HG03571 (cell line): ENCODE data around the gene TSPAN15.

Experiments
- ATAC-seq: cut with Tn5 transposase; IDR thresholded peaks from one replicate; pipeline ENCODE4 v1.9.1; 2021; ENCODE audit not compliant: unreplicated experiment

The TSPAN15 gene

DNA sequence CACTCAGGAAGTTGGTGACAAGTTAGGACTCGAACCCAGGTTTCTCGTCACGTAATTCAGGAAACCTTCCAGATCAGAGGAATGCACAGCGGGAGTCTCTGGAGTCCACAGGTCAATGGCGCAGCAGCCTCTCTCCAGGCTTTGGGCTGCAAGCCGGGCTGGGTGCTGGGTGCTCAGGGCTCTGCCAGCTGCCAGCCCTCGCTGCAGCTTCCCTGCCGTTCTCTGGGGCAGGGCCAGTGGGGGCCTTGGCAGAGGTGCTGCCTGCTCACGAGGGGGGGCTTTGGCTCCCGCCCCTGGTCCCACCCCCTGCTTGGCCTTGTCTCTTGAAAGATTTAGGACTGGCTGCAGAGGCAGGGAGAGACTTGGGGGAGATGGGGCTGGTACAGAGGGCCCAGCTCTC, 34.6 kb upstream of the TSPAN15 start, which contains the start of gene TACR2:
TACR2 (minus strand) TSS at position 224 of the 400 bp plus-strand sequence. CDS start 595 bp downstream, outside the sequence.
- ATAC-seq, result no peak

DNA sequence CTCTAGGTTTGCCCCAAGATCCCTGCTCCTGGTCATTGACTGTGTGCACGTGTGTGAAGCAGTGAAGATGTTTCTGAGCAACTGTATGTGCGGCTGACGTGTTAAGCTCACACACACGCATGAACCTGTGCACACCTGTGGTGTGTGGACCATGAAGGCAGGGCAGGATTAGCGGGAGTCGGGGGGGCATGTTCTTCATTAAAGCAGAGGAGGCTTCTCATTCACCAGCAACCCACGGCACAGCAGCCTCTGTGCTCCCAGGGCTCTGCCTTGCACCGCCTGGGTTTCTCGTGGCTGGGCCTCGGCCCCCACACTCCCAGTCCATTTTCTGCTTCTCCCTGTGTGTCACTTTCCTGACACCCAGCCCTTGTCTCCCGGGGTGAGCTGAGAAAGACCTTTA, 33.7 kb upstream of the TSPAN15 start:
- no peak for ATAC-seq

DNA sequence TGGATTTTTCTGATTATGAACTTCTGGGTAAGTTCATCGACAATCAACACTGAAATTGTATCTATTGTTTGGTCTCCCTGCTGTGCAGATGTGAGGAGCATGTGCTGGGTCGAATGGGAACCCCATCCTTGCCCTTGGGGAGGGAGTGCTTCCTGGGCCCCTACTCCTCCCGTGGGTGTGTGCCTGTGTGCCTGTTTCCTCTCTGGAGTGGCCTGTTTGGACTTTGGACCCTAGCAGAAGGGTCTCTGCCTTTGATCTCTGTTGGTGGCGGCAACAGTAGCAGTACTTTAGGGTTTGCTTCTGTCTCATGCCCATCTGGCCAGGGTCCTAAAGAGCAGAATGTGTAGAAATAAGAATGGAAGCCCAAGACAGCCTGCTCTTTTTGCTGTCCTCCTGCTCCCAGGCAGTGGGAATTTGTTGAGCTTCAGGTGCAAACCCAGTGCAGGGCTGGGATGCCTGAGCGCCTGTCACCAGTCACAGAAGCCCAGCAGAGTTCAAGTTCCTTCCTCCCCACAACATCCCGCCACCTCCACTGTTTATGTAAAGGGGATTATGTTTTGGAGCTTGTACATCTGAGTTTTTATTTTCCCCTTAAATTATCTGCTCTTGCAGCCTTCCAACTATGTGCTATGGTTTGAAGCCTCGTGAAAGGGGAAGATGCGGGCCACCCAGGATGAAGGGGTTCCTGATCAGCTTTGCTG, 33.1 kb upstream of the TSPAN15 start:
- no peak for ATAC-seq

DNA sequence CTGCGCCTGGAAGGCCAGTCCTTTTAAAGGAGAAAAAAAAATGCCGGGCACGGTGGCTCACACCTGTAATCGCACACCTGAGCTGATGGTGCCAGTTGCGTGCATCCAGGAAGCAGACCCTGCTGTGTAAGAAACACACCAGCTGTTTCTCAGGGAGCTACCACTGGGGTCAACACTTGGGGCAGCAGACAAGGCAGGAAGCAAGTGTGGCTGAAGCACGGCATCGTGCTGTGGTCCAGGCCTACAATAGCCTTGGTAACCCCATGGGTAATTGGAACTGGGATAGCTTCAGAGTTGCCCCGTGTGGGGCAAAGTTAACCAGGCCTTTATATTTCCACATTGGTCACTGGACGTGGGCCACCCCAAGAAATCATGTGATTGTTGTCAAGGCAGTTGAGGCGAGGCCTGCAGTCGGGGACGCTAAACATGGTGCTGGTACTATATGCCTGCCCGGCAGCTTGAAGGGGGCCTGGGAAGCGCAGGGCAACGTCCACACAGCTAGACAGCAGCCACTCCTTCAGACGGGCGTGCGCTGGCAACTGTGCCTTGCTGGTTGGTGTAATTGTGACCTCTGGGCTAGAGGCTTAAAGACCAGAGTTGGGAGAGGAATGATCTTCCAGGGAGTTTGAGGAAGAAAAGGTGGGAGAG, 32.0 kb upstream of the TSPAN15 start:
- no peak for ATAC-seq

DNA sequence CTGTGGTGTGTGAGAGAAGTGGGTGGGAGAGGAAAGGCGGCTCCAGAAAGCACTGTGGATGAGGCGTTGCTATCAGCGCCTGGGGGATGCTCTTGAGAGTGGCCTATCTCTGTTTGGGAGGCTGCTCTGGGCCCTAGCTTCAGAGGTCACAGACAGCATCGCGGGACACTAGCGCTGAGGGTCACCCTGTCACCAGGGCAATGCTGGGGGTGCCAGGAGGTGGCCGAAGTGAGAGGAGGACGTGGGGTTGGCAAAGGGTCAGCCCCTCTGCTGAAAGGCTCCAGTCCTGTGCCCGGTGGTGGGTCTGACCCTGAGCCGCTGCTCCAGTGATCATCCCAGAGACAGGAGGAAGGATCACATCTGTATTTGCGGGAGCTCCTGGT, 31.5 kb upstream of the TSPAN15 start:
- ATAC-seq, result no peak

DNA sequence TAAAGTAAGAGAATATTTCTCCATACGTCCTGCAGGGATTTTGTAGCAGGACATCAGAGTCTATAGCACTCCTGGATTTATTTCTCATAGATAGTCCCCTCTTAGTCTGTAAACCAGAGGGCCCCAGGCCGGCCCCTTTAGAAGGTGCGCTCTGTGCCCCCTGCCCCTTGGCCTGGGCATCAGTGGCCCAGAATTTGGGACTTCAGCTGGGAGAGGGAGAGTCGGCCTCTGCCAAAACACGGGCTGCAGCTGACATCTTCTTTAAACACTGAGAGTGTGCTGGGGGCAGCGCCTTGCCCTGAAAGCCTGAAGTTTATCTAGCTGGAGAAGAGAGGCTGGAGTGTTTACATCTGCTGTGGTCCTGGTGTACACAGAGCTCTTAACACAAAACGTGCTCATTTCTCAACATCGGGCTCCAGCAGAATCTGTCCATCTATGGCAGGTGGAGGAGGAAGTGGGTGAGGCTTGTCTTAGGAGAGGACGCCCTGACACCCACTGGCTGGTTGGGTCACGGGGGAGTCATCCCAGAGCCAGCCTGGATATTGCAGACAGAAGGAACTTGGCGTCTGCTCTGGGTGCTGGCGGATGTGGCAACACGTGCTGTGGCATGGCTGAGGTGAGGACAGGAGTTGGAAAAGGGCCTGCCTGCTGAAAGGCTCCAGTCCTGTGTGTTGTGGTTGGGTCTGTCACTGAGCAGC, 29.5 kb upstream of the TSPAN15 start:
- ATAC-seq, result no peak

DNA sequence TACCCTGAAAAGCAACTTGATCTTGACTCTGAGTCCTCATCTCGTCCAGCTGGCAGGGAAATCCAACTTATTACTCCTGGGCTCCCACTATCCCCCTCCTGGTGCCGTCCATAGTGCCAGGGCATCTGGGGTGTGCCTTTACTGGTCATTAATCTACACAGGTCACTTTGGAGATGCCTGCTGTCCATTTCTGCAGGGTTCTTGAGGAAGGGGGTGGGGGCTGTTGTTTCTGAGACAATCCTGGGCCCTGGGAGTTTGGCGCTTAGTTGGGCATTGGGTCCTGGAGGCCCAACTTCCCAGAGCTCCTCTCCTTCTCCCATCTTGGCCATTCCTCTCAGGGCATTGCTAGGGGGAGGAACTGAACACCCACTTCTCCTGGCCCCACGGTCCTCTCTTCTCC, 28.6 kb upstream of the TSPAN15 start:
- no peak for ATAC-seq

DNA sequence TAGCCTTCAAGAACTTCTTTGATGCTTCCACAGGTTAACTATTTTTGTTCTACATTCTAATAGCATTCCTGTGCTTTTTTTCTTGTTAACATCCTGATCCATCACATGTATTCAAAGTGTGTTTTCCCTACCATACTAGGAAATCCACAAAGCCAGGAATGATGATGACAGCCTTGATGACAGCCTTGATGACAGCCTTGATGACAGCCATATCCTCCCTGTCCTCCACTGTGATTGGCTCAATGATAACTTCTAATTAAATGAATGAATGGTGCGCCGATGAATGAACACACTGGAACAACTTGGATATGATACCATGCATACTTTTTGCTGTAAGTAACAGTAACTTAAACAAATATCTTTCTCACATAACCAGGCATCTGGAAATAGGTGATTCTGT, 26.2 kb upstream of the TSPAN15 start:
- ATAC-seq, result no peak

DNA sequence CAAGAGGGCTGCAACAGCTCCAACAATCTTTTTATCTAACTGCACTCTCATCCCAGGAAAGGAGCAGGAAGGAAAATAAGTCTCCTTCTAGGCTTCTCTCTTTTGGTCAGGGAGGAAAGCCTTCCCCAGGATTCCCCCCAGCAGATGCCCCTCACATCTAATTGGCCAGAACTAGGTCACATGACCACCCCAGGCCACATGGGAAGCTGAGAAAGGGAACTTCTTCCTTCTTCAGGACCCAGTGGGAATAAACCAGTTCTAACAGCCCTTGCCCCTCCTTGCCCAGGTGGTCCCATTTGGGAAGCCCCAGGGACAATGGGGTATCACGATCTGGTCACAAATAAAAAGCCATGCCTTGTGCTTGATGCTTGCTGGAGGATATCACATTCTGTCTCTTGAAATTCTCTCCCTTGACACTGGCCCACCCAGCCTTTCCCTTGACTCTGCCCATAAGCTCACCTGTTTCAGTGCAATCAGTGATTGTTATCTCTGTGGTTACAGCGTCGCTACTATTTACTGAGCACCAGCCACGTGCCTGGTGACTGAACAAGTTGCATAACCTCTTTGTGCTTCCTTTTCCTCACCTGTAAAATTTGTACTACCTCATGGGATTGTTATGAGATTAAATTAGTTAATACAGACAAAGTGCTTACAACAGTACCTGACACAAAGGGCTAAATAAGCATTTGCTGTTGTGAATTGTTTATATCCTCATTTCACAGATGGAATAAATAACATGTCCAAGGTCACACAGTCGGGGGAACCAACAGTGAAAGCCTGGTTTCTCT, 25.6 kb upstream of the TSPAN15 start:
- no peak for ATAC-seq

DNA sequence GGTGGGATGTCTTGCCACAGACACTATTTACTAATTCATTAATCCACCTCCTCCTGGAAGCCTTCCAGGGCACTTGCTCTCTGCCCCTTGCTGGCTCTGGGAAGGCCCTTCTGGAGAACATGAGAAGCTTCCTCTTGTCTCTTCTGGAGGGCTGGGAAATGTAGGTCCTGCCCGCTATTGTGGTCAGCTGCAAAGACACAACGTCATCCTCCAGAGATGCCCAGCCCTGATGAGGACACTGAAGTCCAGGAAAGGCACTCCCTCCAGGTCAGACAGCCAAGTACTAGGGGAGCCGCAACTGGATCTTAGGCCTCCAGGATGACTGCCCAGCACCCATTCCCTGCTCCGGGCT, 24.9 kb upstream of the TSPAN15 start:
- no peak for ATAC-seq

DNA sequence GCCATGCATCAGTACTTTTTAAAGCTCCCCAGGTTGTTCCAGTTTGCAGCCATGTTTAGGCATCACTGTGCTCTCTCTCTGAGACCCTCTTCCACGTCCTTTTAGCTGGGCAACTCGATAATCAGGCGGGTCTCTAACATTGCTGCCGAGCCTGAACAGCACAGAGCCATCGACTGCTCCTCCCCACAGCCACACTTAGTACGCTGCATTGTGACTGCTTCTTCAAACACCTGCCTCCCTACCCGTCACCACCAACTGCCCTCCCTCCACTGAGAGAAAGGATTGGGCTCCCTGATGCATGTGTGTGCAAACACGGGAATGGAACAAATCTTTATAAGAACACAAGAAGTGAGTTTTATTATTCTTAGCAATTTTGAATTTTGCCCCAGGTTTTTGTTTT, 23.1 kb upstream of the TSPAN15 start:
- no peak for ATAC-seq

DNA sequence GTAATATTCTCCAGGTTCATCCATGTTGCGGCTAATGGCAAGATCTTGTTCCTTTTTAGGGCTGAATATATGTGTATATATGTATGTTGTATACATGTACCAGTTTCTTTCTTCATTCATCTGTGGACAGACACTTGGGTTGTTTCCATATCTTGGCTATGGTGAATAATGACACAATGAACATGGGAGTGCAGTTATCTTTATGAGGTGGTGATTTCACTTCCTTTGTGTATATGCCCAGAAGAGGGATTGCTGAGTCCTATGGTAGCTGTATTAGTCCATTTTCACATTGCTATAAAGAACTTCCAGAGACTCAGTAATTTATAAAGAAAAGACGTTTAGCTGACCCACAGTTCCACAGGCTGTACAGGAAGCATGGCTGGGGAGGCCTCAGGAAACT, 17.1 kb upstream of the TSPAN15 start:
- ATAC-seq, result no peak

DNA sequence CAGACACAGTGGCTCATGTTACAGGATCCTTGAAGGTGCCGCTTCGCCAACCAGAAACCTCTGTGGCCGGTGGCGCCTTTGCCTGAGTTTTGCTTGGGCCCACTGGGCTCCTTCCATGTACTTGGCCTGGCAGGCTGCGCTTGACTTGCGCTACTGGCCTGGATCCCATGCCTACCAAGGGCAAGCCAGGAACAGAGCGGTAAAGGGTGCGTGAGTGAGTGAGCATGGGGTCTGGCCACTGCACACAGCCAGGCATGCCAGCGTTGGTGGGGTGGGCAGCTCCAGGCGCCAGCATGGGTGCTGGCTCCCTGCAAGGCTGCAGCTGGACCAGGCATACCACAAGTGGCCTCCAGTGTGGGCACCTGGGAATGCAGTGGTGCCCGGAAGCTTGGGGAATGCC, 16.3 kb upstream of the TSPAN15 start:
- no peak for ATAC-seq

DNA sequence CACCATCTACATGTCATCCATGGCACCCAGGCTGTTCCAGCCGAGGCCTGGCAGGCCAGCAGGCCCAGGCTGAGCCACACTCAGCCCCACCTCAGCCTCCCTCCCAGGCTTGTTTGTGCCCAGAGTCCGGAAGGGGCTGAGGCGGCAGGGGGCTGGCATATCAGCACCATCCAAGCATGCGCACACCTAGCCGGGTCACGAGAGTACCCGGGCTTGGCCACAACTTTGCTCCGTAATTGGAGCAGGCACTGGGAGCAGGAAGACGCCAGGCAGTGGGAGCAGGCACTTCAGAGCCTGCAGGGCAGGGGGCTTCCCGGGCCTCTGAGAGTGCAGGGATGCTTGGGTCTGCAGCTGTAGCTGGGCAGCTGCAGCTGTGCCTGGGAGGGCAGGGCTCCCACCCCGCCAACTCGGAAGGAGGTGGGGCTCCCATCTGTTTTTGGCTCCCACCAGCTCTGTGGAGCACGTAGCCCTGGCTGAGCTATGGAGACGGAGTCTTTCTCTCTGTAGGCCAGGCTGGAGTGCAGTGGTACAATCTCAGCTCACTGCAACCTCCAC, 15.2 kb upstream of the TSPAN15 start:
- ATAC-seq, result no peak

DNA sequence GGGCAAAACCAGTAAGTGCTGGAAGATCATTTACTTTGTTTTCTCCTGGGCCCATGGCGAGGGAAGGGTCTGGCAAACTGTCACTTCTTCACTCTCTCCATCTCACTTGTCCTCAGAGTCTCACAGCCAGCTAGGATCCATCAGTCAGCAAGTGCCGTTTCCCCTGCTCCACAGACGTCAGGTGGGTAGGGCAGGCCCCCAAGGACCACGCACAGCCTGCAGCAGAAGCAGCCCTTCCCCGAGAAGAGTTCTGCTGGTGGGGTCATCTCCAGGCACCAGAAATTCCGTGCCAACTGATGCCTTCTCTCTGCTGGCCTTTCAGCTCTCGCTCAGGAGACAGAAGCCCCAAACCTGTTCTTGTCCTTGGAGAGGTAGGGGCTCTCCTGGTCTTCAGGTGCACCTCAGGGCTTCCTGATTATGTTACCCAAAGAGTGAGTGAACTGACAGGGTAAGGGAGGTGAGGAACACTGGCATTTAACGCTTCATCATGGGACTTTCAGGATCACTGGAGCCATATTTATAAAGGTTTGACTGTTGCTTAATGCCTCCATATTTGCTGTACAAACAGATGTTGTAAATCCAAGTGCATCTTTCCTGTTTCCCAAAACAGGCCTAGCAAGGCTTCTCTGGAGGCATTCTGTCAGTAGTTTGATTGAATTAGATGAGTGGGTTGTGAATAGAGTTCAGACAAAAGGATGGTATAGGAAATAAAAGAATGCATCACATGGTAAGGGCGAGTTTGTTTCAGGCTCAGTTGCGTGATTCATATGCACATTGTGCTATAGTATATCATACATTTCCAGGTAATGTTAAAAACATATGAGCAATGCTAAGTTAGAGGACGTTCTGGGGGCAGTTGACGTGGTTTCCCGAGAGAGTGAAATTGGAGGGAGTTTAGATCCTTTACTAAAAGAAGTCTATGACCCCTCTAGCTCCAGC, 13.7 kb upstream of the TSPAN15 start:
- ATAC-seq, result no peak

DNA sequence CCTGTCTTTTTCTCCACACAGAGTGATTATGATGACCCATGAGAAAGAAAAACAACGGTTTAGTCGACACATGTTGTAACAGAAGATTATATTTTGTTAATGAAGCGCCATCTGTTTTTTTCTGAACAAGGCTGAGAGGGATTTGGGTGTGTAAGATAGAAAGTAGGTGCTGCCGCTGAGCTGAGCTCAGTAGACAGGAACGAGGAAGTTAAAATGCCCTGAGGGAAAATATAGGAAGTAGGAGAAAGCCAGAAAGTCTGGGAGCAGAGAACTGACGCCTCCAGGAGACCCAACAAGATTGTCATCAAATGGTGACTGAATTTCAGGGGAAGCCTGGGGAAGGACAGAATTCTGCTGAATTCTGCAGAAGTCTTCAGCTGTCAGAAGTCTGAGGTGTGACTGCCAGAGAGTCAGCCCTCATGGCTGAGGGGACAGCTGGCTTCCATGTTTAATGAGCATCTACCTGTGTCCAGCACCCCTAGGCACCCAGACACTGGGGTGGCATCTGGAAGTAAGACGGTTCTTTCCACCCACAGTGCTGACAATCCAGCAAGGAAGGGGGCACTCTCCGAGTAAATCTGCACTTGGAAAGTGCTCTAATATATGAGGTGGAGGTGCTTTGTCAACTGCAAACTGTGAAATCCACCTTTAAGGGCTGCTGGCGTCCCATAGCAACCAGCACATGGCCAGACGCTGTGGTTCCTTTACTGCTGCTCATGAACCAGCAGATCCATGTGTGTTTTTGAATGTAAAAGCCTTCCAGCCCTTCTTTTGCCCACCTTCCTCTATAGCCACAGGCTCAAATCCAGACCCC, 12.5 kb upstream of the TSPAN15 start:
- ATAC-seq, result no peak

DNA sequence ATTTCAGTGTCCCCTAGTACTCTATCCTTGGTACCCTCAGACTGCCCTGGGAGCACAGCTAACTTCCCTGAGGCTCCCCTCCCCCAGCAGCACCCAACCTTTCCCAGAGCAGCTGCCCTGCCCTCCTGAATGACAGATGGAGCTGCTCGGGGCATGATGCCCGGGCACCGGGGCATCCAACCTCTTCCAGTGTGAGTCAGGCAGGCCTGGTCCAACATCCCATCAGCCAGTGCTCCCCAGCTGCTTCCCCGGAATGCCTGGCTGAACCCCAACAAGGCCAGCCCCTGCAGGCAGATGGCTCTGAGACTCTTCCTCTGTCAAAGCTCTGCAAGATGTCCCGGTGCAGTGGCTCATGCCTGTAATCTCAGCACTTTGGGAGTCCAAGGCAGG, 11.9 kb upstream of the TSPAN15 start:
- ATAC-seq, result no peak

DNA sequence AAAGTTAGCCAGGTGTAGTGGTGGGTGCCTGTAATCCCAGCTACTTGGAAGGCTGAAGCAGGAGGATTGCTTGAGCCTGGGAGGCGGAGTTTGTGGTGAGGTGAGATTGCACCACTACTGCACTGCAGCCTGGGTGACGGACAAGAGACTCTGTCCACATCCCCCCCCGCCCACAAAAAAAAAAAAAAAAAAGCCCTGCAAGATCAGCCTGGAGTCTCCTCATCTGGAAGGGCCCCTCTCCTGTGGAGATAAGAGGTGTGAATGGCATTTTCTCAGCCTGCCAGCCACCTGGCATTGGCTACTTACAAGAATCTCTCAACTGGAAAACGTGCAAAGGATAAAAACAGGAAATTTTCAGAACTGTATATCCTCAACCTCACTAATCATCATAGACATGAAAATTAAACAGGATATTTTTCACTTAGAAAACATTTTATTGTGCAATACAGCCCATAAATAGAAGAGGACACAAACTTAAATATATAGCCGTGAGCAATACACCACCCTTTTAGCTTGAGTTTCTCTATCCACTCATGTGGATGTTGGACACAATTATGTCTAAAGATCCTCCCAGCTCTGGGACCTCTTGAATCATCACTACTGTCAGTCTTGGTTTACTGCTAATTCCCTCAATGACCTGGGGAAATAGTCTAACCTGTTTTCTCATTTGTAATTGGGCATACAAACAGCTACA, 11.3 kb upstream of the TSPAN15 start:
- no peak for ATAC-seq

DNA sequence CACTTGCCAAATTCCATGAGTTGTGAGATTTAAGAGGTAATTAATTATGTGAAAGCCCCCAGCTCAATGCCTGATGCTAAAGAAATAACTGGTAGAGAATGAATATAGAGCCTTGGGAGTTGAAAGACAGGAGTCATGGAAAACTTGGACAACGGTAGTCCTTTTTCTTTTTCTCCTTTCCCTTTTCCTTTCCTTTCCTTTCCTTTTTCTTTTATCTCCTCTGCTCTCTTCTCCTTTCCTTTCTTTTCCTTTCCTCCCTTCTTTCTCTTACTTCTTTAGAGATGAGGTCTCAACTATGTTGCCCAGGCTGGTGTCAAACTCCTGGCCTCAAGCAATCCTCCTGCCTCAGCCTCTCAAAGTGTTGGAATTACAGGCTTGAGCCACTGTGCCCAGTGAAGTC, 7.9 kb upstream of the TSPAN15 start:
- no peak for ATAC-seq
